Vein endothelial cell (primary cell): ENCODE results near the gene GP9. TPM values are rescaled to one million over a fixed set of nuclear protein-coding genes. Genes with fewer than 3 reads are reported as not detected.

ENCODE experiments used
- total RNA-seq: library from RNA; depleted of rRNA; stranded (reverse); fragments of >200 nt; gene quantifications from 2 replicates; pipeline ENCODE4 v1.2.3, GENCODE V29; 2012

Gene GP9
- not detected in 2 replicates for total RNA-seq

GRCh38 chr3:129060276-129061022 lies at the start of gene GP9:
GP9 (plus strand) TSS chr3:129060779; CDS start chr3:129061740, 961 bp downstream.

Other genes with a start within 250 kb of the GP9 start
- 36.9 and 41.6 TPM in 2 replicates for gene ACAD9, start 181.2 kb upstream of the GP9 start, total RNA-seq
- 0.48 and 0.65 TPM in 2 replicates for gene CFAP92, start 66.7 kb upstream of the GP9 start, total RNA-seq
- gene EFCC1, start 59.5 kb upstream of the GP9 start, total RNA-seq: 1.3 and 2.3 TPM in 2 replicates
- 37.2 and 43.1 TPM in 2 replicates for gene RAB43, start 61.0 kb downstream of the GP9 start, total RNA-seq
- gene ISY1, start 100.3 kb downstream of the GP9 start, total RNA-seq: 25.2 and 32.2 TPM in 2 replicates
- 220 and 239 TPM in 2 replicates for gene CNBP, start 123.1 kb downstream of the GP9 start, total RNA-seq
- 252 and 312 TPM in 2 replicates for gene COPG1, start 188.8 kb downstream of the GP9 start, total RNA-seq
- gene HMCES, start 218.1 kb downstream of the GP9 start, total RNA-seq: 20.9 and 24.6 TPM in 2 replicates